DMS79 treated with DMSO at 0.1 percent for 48 hours (cell line): ENCODE results near the gene MEIS3.

Source experiments
- DNase-seq: peaks from one replicate; lab custom pipeline; 2025; lab: John Stamatoyannopoulos, UW

The MEIS3 gene

GRCh38 chr19:47435196-47435595, 15.9 kb upstream of the MEIS3 start:
- no peak for DNase-seq

DNA sequence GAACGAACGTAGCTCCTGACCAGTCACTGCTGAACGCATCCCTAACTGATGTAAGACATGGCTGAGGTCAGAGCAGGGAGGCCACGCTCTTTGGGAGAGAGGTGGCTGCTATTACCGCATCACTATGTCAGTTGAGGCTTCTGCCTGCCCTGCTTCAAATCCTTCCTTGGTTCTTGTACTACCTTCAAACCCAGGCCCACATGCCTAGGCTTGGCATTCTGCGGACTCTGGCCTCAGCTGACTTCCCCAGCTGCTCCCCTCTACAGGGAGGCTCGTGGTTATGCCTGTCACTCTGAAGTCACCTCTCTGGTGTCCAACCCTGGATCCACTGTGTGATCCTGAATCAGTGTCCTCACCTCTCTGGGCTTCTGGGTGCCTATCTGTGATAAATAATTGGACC, 14.8 kb upstream of the MEIS3 start:
- no peak for DNase-seq

DNA sequence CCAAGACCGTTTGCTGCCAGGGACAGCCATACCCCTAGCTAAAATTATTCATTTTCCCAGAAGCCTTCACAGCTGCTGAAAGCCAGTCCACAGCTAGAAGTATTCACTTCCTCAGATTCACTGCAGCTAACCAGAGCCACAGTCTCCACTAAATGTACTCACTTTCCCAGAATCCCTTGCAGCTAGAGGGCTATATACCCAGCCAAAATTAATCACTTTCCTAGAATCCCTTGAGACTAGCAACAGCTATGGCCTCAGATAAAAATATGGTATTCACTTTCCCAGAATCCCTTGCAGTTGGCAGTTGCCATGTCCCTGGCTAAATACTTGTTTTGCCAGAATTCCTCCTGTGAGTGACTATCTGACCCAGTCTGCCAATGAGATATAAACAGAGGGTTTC, 13.8 kb upstream of the MEIS3 start:
- no peak for DNase-seq

GRCh38 chr19:47432499-47432898, 13.2 kb upstream of the MEIS3 start:
- no peak for DNase-seq

DNA sequence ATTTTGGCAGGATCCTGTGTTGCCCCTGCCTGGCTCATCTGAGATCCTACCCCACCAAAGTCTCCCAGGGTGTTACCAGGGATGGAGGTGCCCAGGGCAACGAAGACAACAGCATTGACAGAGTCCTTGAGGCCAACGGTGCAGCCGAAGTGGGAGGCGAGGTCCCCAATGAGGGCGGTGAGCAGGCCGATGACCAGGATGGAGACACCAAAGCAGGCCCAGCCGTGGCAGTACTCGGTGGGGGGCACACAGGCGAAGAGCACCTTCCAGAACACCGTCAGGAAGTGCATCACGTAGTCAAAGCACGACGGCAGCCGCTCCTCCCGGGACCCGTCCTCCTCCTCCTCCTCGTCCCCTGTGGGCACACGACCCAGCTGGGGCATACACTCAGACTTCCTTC, 12.8 kb upstream of the MEIS3 start:
- DNase-seq: no peak

GRCh38 chr19:47430041-47430802, 10.9 kb upstream of the MEIS3 start:
- DNase-seq: no peak

GRCh38 chr19:47429140-47429793, 9.9 kb upstream of the MEIS3 start:
- no peak for DNase-seq

- peak; percentile 97 for DNase-seq
Observed at GRCh38 chr19:47428177-47428894, 9.0 kb upstream of the MEIS3 start.

- peak; percentile 85 for DNase-seq
Observed at GRCh38 chr19:47427241-47428176, 8.2 kb upstream of the MEIS3 start.

DNA sequence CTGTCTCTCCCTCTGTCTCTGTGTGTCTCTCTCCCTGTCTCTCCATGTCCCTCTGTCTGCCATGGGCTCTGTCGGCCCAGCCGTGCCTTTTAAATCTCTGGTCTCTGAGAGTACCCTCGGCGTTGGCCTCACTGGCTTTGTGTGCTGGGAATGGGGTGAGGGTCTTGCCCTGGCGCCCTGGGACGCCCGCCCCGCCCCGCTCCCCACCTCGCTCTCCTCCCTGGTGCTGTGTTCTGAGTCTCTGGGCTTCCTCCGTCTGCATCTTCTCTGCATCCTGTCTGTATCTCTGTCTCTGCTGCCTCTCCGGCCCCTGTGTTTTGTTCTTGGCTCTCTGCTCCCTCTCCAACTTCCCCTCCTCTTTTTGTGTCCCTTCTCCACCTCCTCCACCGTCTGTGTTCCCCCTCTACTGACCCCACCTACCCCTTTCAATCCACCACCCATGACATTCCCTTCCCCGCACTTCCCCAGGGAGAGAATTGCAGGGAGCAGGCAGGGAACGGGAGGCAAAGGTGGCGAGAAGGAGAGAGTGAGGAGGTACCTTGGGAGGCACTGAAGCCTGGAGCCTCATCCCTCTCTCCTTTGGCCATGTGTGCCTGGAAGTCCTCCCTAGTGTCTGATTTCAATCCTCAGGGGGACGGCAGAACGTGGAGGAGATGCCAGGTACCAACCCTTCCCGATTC, 4.0 kb upstream of the MEIS3 start:
- no peak for DNase-seq

DNA sequence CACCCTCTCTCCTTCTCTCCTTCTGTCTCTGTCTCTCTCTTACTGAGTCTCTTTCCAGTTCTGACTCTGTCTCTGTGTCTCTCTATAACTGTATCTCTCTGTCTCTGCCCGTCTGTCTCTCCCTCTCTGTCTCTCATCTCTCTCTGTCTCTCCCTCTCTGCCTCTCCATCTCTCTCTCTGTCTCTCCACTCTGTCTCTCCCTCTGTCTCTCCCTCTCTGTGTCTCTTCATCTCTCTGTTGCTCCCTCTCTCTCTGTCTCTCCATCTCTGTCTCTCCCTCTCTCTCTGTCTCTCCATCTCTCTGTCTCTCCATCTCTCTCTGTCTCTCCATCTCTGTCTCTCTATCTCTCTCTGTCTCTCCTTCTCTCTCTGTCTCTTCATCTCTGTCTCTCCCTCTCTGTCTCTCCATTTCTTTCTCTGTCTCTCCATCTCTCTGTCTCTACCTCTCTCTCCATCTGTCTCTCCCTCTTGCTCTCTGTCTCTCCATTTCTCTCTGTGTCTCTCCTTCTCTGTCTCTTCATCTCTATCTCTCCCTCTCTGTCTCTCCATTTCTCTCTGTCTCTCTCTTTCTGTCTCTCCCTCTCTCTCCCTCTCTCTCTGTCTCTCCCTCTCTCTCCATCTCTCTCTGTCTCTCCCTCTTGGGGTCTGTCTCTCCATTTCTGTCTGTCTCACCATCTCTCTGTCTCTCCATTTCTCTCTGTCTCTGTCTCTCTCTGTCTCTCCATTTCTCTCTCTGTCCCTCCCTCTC, 3.3 kb upstream of the MEIS3 start:
- no peak for DNase-seq

DNA sequence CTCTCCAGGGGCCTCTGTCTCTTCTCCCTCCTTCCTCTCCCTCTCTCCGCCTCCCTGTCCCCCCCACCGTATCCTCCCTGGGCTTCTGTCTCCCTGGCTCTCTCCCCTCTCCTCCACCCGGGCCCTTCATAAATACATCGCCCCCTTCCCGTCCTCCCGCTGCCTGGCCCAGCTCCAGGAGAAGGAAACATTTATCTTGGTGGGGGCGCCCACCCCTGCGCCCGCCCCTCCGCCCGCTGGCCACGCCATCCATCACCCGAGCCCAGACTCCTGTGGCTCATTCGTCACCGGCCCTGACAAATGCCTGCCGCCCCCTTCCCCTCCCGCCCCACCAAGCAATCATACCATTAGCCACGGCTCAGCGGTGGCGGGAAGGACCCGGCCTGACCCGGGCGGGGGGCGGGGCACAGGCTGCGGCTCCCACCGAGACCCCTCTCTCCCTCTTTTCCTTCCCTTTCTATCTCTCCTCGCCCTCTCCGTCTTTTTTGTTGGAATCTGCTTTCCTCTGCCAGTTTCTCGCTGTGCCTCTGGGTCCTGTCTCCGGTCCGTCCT, 2.6 kb upstream of the MEIS3 start:
- DNase-seq: peak; percentile 38

GRCh38 chr19:47421244-47421786, 2.0 kb upstream of the MEIS3 start:
- DNase-seq: no peak

GRCh38 chr19:47419789-47420188, 462 bp upstream of the MEIS3 start:
- DNase-seq: no peak

GRCh38 chr19:47418692-47419029, 666 bp downstream of the MEIS3 start:
- DNase-seq: no peak

DNA sequence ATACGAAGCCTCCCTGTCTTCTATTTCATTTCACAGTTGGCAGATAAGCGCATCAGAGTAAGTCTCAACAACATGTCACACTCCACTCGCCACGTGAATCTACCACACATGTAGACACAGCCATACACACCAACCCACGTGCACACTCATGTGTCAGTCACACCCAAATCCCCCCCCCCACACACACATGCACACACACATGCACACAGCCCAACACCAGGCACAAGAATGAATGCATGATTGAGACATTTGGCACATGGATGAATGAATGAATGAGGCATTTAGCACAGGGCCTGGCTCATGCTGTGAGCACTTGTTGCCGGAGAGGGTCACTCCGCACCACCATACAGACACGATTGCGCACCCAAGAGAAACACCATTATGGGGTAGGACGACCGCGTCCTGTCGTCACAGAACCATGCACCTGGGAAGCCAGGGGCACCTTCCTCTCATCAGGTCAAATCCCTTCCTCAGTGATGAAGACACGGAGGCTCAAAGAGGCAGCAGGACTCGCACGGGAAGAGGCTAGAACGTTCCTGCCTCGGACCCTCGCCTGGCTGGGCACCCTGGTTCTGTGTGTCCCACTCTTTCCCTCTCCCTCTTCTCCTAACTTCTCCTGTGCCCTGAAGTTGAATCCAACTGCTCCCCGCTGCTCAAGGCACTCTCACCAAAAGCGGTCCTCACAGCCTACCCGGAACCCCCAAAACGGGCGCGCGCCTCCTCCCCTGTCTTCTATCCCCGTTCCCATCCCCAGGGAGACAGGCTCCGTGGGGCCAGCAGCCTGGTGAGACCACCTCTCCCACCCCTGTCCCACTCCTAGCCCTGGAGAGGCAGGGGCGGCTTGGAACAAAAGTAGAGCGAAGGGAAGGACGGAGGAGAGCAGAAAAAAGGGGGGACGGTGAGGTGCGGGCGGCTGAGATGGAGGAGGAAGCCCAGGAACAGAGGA, 1.3 kb downstream of the MEIS3 start:
- no peak for DNase-seq

DNA sequence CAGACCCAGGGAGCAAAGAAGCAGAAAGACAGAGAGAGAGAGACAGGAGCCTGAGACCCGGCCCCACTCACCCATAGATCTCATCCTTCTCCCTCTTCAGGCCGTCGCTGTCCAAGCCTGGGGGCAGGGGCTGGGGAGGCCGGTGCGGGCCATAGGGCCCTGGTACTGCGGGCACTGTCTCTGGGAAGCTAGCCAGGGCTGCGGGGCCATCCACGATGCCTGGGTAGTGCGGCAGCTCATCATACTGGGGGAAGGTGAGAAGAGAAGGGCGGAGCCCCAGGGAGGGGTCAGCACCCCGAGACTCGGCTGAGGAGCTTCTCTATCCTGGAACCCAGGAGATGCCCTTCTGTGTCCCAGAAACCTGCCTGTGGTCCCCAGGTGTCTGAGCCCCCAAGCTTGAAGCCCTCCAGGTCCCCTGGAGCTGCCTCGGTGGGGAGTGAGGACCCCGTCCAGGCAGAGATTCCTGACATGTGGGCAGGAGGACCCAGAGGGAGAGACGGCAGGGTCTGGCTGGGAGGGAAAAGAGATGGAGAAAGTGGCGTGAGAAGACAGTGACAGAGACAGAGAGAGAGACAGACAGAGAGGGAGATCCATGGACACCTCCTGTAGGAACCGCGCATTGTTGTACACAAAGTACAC, 2.1 kb downstream of the MEIS3 start:
- no peak for DNase-seq

DNA sequence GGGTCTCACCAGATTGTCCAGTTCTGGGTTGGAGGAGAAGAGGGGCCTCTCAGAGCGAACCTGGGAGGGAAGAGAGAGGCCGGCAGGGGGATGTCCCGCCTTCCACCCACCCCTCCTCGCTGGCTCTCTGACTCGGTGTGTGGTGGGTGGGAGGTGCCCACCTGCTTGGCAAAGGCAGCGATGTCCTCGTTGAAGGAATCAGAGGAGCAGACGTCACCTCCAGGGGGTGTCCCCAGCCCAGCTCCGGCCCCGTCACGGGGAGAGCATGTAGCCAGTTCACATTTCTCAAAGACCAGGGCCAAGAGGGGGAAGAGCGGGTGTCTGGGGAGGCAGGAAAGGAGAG, 2.7 kb downstream of the MEIS3 start:
- no peak for DNase-seq
